Testis (tissue), 2 donors: ENCODE data around the gene FCHSD2.

Experiments
- POLR2A ChIP-seq: fragments of 450-650 bp; IDR thresholded peaks from one replicate; pipeline ENCODE4 v1.6.1; 2017; ENCODE audit warnings: antibody characterized with exemption, mild to moderate bottlenecking, moderate library complexity
- TF ChIP-seq, protein P1 (sequence below), 3 experiments: fragments of 450-650 bp in 2 of 3; fragments of 200-600 bp in 1 of 3; sonication (generic) in 1 of 3; IDR thresholded peaks; one replicate each; pipeline ENCODE4 v1.5.1; 2016 to 2019; ENCODE audit warnings: antibody characterized with exemption in 3 of 3, mild to moderate bottlenecking in 2 of 3, moderate library complexity in 1 of 3

DNA sequence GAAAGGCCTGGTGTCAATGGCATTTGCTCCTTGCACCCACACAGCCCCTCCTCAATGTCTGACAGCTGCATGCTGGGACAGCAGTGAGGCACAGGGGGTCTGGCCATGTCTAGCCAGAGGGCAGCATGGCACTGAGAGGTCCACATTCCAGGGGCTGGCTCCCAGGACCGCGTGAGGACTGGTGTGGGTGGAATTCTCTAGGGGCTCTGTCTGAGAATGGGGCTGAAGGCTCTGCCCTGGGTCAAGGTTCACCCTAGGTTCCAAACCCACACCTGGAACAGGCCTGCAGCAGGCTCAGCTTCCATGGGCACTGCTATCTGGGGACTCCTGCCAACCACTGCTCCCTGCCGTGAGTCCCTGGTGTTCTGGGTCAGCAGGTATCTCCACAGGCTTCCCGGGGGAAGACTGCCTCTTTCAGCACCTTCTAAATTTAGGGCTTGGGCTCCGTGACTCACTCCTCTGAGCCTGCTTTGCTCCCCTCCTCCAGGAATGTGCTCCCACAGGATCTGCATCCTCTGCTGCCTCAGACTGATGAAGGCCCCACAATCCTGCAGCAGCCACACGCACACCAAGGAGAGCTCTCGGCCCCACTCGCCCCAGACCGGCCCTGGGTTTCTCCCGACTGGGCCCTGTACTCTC is 352.5 kb downstream of the FCHSD2 start:
- TF ChIP-seq, protein P1, sequence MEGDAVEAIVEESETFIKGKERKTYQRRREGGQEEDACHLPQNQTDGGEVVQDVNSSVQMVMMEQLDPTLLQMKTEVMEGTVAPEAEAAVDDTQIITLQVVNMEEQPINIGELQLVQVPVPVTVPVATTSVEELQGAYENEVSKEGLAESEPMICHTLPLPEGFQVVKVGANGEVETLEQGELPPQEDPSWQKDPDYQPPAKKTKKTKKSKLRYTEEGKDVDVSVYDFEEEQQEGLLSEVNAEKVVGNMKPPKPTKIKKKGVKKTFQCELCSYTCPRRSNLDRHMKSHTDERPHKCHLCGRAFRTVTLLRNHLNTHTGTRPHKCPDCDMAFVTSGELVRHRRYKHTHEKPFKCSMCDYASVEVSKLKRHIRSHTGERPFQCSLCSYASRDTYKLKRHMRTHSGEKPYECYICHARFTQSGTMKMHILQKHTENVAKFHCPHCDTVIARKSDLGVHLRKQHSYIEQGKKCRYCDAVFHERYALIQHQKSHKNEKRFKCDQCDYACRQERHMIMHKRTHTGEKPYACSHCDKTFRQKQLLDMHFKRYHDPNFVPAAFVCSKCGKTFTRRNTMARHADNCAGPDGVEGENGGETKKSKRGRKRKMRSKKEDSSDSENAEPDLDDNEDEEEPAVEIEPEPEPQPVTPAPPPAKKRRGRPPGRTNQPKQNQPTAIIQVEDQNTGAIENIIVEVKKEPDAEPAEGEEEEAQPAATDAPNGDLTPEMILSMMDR (IDR thresholded peaks at IDR 0.05), result no peak
- TF ChIP-seq POLR2A, result no peak
